GM18519 (cell line): ENCODE results near the gene RCOR1.

ENCODE experiments used
- ATAC-seq: cut with Tn5 transposase; IDR thresholded peaks from one replicate; pipeline ENCODE4 v1.9.1; 2021; ENCODE audit warnings: mild to moderate bottlenecking, moderate library complexity; ENCODE audit not compliant: unreplicated experiment, low FRiP score

Gene RCOR1

GRCh38 chr14:102666635-102667034 lies 74.2 kb downstream of the RCOR1 start:
- no peak for ATAC-seq

GRCh38 chr14:102667703-102668102 lies 75.3 kb downstream of the RCOR1 start:
- ATAC-seq: no peak

GRCh38 chr14:102668291-102668873 lies 75.9 kb downstream of the RCOR1 start:
- ATAC-seq: no peak

- ATAC-seq: no peak
Measured at GRCh38 chr14:102671410-102671809, 79.0 kb downstream of the RCOR1 start.

GRCh38 chr14:102672410-102672960 lies 80.0 kb downstream of the RCOR1 start:
- no peak for ATAC-seq

GRCh38 chr14:102675396-102675795 lies 82.9 kb downstream of the RCOR1 start:
- ATAC-seq: no peak

- ATAC-seq: no peak
Measured at GRCh38 chr14:102678394-102678793, 85.9 kb downstream of the RCOR1 start.

- ATAC-seq: no peak
Measured at GRCh38 chr14:102683399-102684297, 91.2 kb downstream of the RCOR1 start.

- ATAC-seq: no peak
Measured at GRCh38 chr14:102684298-102684663, 91.8 kb downstream of the RCOR1 start.

- no peak for ATAC-seq
Measured at GRCh38 chr14:102686196-102686801, 93.8 kb downstream of the RCOR1 start.

GRCh38 chr14:102688290-102688689 lies 95.8 kb downstream of the RCOR1 start:
- no peak for ATAC-seq

GRCh38 chr14:102690509-102691286 lies 98.2 kb downstream of the RCOR1 start:
- no peak for ATAC-seq

- ATAC-seq: no peak
Measured at GRCh38 chr14:102691763-102692162, 99.3 kb downstream of the RCOR1 start.

GRCh38 chr14:102692334-102692733 lies 99.9 kb downstream of the RCOR1 start:
- no peak for ATAC-seq

GRCh38 chr14:102693006-102693755 lies 100.7 kb downstream of the RCOR1 start:
- ATAC-seq: no peak

- no peak for ATAC-seq
Measured at GRCh38 chr14:102694530-102695166, 102.2 kb downstream of the RCOR1 start.

GRCh38 chr14:102695167-102695555 lies 102.7 kb downstream of the RCOR1 start:
- ATAC-seq: no peak

GRCh38 chr14:102696332-102696731 lies 103.9 kb downstream of the RCOR1 start:
- ATAC-seq: no peak

- no peak for ATAC-seq
Measured at GRCh38 chr14:102696856-102697495, 104.5 kb downstream of the RCOR1 start.
